Activated gamma-delta T cell treated with anti-CD3 and anti-CD28 coated beads, Interleukin-2, amount 50 U/mL, for 16 hours (primary cell): ENCODE measurements around the gene NABP2.

Experiments used
- DNase-seq: peaks from one replicate; pipeline ENCODE4 v3.0.0-alpha.2; 2020; ENCODE audit warnings: low read depth

The NABP2 gene

DNA sequence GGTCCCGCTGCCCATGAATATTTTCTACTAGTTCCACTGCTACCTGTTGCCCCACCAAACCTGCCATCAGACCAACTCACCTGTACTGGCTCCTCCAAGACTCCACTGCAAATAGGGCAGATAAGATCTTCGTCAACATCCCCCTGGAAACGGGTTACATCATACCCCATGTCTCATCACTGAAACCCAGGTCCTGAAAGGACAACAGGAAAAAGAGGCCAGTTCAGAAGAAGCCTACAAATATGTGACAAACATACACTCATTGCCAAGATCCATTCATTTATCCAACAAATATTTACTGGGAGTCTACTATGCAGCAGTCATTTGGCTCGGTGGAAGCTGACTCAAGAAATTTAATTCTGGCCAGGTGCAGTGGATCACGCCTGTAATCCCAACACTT is 10.3 kb upstream of the NABP2 start:
- DNase-seq, result no peak

- DNase-seq, result no peak
Observed at GRCh38 chr12:56216461-56216860, 7.7 kb upstream of the NABP2 start.

DNA sequence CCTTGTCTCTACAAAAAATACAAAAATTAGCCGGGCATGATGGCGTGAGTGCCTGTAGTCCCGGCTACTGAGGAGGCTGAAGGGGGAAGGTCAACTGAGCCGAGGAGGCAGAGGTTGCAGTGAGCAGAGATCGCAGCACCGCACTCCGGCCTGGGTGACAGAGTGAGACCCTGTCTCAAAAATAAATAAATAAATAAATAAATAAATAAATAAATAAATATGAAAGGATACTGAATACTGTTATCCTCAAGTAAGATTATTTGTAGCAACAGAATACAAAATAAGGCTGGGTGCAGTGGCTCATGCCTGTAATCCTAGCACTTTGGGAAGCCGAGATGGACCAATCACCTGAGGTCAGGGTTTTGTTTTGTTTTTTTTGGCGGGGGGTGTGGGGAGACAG is 4.3 kb upstream of the NABP2 start:
- no peak for DNase-seq

- DNase-seq, result no peak
Observed at GRCh38 chr12:56220611-56221231, 3.4 kb upstream of the NABP2 start.

- DNase-seq, result no peak
Observed at GRCh38 chr12:56221232-56221756, 2.8 kb upstream of the NABP2 start.

DNA sequence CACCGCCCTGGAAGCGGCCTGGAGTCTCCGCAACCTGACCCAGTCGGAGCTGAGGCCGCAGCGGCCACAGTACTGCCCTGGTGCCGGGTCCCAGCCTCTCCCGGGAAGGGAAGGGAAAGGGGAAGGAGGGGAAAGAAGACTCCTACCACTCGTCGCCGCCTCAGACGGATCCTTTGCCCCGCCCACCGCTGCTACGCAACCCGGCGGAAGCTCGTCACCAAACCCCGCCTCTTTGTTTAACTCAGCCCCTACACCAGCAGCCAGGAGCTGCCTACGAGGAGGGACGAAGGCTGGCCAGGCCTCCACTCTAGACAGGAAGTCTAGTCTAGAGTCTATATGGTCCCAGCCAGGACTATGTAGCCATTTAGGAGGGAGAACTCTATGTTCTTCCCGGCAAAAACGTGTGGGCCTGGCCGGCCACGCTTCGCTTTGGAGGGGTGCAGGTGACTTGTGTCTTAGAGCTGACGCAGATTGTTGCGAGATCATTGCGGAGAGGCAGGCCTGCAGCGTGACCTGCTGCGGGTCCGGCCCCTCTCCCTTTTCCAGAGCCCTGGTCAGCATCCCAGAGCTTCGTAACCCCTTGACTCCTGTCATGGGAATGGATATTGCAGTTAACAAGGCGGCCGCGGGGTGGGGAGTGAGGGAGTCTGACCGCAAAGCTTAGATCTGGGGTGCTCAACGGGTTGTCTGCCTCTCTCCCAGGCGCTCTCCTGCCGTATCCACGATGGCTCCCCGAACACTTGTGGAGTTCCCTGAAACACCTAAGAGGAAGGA is 2.2 kb upstream of the NABP2 start, which contains the start of gene RNF41:
Gene RNF41 (minus strand): TSS at position 166 of the 774 bp plus-strand sequence. CDS start 7,875 bp downstream, outside the sequence.
- DNase-seq, result peak; percentile 86

- DNase-seq, result no peak
Observed at GRCh38 chr12:56222531-56222895, 1.6 kb upstream of the NABP2 start.

DNA sequence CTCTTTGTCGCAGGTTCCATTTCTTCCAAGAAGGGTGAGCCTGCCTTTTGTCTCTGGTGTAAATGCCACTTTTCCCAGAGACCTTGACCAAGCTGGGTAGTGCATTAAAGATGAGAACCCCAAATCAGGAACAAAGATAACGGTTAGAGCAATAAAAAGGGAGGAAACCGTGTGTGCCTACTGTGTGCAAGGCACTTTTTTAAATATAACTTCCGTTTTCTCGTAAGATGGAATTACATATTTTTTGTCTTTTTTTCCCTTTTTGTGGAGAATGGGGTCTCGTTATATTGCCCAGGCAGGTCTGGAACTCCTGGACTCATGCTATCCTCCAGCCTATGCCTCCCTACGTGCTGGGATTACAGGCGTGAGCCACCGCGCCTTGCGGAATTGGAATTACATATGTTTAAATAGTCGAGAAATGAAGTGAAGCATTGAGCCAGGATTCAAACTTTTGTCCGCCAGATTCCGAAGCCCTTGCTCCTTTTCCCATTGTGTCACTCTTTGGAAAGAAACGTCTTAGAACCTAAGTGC is 506 bp upstream of the NABP2 start:
- DNase-seq, result no peak

DNA sequence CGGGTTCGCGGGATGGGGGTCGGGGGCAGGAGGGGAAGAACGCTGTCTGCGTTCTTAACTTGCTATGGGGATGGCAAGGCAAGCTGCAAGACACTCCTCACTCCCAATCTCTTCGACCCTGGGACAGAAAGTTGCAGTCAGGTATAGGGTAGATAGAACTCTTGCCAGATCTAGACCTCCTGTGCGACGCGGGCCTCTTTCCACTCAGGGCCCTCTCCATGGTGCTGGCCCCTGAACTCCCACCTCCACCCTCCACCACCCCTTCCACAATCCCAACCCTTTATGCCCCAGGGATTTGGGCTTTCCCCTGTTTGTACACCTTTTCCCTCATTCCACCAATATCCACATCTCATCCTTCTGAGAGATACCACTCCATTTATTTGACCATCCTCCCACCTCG is 812 bp downstream of the NABP2 start:
- no peak for DNase-seq

GRCh38 chr12:56229082-56229481 is 4.9 kb downstream of the NABP2 start:
- DNase-seq, result no peak

- DNase-seq, result no peak
Observed at GRCh38 chr12:56229916-56230431, 5.8 kb downstream of the NABP2 start, which contains the start of gene SLC39A5. Gene SLC39A5, plus strand, starts transcription at chr12:56230051. Its CDS starts 1,224 bp downstream, at chr12:56231275.

GRCh38 chr12:56230432-56231183 is 6.5 kb downstream of the NABP2 start:
- no peak for DNase-seq

DNA sequence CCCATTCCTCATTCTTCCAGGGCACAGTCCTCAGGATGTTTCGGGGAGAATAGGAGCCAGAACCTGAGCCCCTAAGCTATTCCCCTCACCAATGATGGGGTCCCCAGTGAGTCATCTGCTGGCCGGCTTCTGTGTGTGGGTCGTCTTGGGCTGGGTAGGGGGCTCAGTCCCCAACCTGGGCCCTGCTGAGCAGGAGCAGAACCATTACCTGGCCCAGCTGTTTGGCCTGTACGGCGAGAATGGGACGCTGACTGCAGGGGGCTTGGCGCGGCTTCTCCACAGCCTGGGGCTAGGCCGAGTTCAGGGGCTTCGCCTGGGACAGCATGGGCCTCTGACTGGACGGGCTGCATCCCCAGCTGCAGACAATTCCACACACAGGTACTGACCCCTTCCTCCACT is 7.0 kb downstream of the NABP2 start:
- DNase-seq, result no peak

GRCh38 chr12:56234746-56235436 is 10.7 kb downstream of the NABP2 start:
- DNase-seq, result no peak

GRCh38 chr12:56236091-56236490 is 11.9 kb downstream of the NABP2 start:
- no peak for DNase-seq

GRCh38 chr12:56236985-56237384 is 12.8 kb downstream of the NABP2 start:
- no peak for DNase-seq

- DNase-seq, result no peak
Observed at GRCh38 chr12:56237552-56237951, 13.4 kb downstream of the NABP2 start.

- DNase-seq, result no peak
Observed at GRCh38 chr12:56241424-56242303, 17.5 kb downstream of the NABP2 start.

DNA sequence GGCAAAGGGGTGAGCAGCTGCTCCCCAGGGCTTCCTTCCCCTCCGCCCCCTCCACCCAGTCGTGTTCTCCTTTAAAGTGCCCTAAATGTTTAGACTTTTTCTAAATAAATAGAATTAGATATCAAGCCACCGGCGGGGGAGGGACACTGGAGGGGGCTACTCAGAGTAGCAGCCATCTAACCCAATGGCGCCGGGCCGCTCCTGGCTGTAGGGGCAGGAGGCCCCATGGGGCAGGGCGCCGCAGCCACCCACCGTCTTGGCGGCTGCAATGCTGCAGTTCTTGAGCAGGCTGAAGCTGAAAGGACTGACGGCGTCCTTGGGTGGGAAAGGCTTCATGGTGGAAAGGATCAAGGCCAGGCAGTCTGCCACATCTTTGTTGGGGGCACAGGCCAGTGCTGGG is 18.8 kb downstream of the NABP2 start:
- no peak for DNase-seq

GRCh38 chr12:56243731-56244181 is 19.6 kb downstream of the NABP2 start:
- no peak for DNase-seq
